PC-3 (cell line): ENCODE measurements around the gene RBBP8NL.

Experiments
- EZH2 ChIP-seq: fragments of 300-600 bp; sonication (generic); IDR thresholded peaks from one replicate; pipeline ENCODE4 v1.6.1; 2017; ENCODE audit warnings: antibody characterized with exemption, mild to moderate bottlenecking, low read length; ENCODE audit not compliant: unreplicated experiment
- TF ChIP-seq, protein P1 (sequence below): fragments of 300-600 bp; sonication (generic); conservative IDR thresholded peaks from 2 replicates; pipeline ENCODE4 v1.5.1; 2017; ENCODE audit warnings: antibody characterized with exemption, low read depth, mild to moderate bottlenecking, low read length

DNA sequence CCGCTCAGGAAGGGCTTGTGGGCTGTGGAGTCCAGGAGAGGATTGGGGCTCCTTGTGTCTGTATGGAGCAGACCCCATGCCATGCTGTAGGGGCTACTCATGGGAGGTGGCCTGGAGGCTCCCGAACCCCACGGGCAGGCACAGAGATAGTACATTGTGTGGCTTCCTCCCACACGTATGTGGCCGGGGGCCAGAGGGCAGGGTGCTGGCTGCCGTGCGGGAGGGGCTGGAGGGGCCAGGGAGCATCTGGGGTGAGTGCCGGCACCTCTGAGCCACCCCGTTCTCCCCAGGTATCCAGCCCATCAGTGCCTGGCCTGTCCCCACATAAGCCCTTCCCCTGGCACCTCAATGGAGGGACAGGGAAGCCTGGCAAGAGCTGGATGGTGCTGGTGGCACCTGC is 7.6 kb downstream of the RBBP8NL start:
- no peak for TF ChIP-seq EZH2
- TF ChIP-seq, protein P1, sequence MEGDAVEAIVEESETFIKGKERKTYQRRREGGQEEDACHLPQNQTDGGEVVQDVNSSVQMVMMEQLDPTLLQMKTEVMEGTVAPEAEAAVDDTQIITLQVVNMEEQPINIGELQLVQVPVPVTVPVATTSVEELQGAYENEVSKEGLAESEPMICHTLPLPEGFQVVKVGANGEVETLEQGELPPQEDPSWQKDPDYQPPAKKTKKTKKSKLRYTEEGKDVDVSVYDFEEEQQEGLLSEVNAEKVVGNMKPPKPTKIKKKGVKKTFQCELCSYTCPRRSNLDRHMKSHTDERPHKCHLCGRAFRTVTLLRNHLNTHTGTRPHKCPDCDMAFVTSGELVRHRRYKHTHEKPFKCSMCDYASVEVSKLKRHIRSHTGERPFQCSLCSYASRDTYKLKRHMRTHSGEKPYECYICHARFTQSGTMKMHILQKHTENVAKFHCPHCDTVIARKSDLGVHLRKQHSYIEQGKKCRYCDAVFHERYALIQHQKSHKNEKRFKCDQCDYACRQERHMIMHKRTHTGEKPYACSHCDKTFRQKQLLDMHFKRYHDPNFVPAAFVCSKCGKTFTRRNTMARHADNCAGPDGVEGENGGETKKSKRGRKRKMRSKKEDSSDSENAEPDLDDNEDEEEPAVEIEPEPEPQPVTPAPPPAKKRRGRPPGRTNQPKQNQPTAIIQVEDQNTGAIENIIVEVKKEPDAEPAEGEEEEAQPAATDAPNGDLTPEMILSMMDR = no peak
